Trophoblast cell (in vitro differentiated cells and primary cell): Measurements from ENCODE around the gene PCSK7.
"Not testable (repeated sequence)": the region's sequence is repeated elsewhere in the genome, so short reads cannot be mapped to it uniquely, and the experiment has no call there.

Experiments used
- DNase-seq, 2 donors: peaks; one replicate each; pipeline ENCODE4 v3.0.0-alpha.2; 2016
- H2AFZ ChIP-seq: 2 replicates; pipeline ENCODE4 v1.6.1; 2013; ENCODE audit warnings: low read length, moderate library complexity, mild to moderate bottlenecking; ENCODE audit not compliant: insufficient read depth, poor library complexity
- H2AK5ac ChIP-seq: 2 replicates; pipeline ENCODE4 v1.6.1; 2013; ENCODE audit warnings: mild to moderate bottlenecking, low read length
- H2BK120ac ChIP-seq: 2 replicates; pipeline ENCODE4 v1.6.1; 2013; ENCODE audit warnings: low read length, mild to moderate bottlenecking, moderate library complexity; ENCODE audit not compliant: insufficient read depth, poor library complexity
- H2BK12ac ChIP-seq: 2 replicates; pipeline ENCODE4 v1.6.1; 2013; ENCODE audit warnings: mild to moderate bottlenecking, low read length, moderate library complexity
- H2BK5ac ChIP-seq: 2 replicates; pipeline ENCODE4 v1.6.1; 2013; ENCODE audit warnings: low read length, low read depth, moderate library complexity, mild to moderate bottlenecking; ENCODE audit not compliant: poor library complexity
- H3K14ac ChIP-seq: 2 replicates; pipeline ENCODE4 v1.6.1; 2013; ENCODE audit warnings: mild to moderate bottlenecking, low read length
- H3K18ac ChIP-seq: 2 replicates; pipeline ENCODE4 v1.6.1; 2013; ENCODE audit warnings: mild to moderate bottlenecking, low read length
- H3K23ac ChIP-seq: 2 replicates; pipeline ENCODE4 v1.6.1; 2013; ENCODE audit warnings: low read length
- H3K27ac ChIP-seq: 2 replicates; pipeline ENCODE4 v1.5.1; 2013; ENCODE audit warnings: low read depth, mild to moderate bottlenecking, inconsistent platforms, low read length, moderate library complexity
- H3K27me3 ChIP-seq: 2 replicates; pipeline ENCODE4 v1.6.1; 2013; ENCODE audit warnings: inconsistent platforms, mild to moderate bottlenecking, low read length, moderate library complexity; ENCODE audit not compliant: insufficient read depth
- H3K36me3 ChIP-seq, 2 experiments: 1 replicate in 1 of 2; 2 replicates in 1 of 2; pipeline ENCODE4 v1.6.1; 2013; ENCODE audit warnings: low read length in 2 of 2, mild to moderate bottlenecking in 2 of 2, moderate library complexity in 1 of 2; ENCODE audit not compliant: insufficient read depth in 2 of 2, control insufficient read depth in 1 of 2
- H3K4ac ChIP-seq: 2 replicates; pipeline ENCODE4 v1.6.1; 2013; ENCODE audit warnings: low read depth, mild to moderate bottlenecking, low read length, moderate library complexity
- H3K4me1 ChIP-seq, 2 experiments: 1 replicate in 1 of 2; 2 replicates in 1 of 2; pipeline ENCODE4 v1.6.1; 2013; ENCODE audit warnings: low read length in 2 of 2, mild to moderate bottlenecking in 2 of 2, moderate library complexity in 1 of 2; ENCODE audit not compliant: insufficient read depth in 2 of 2, control insufficient read depth in 1 of 2
- H3K4me2 ChIP-seq: 2 replicates; pipeline ENCODE4 v1.6.1; 2013; ENCODE audit warnings: inconsistent platforms, mild to moderate bottlenecking, low read length, moderate library complexity
- H3K4me3 ChIP-seq: 2 replicates; pipeline ENCODE4 v1.5.1; 2013; ENCODE audit warnings: mild to moderate bottlenecking, low read depth, low read length, inconsistent platforms
- H3K79me1 ChIP-seq: one replicate; pipeline ENCODE4 v1.6.1; 2013; ENCODE audit warnings: low read length
- H3K79me2 ChIP-seq: 2 replicates; pipeline ENCODE4 v1.6.1; 2013; ENCODE audit warnings: low read length, mild to moderate bottlenecking; ENCODE audit not compliant: control insufficient read depth, insufficient read depth, poor library complexity
- H3K9ac ChIP-seq: 2 replicates; pipeline ENCODE4 v1.6.1; 2013; ENCODE audit warnings: mild to moderate bottlenecking, low read length
- H3K9me3 ChIP-seq: 2 replicates; pipeline ENCODE4 v1.6.1; 2013; ENCODE audit warnings: low read depth, mild to moderate bottlenecking, control low read depth, inconsistent platforms, low read length; ENCODE audit not compliant: insufficient read depth
- H4K12ac ChIP-seq: 2 replicates; pipeline ENCODE4 v1.6.1; 2013; ENCODE audit warnings: low read depth, mild to moderate bottlenecking, low read length, moderate library complexity
- H4K8ac ChIP-seq: 2 replicates; pipeline ENCODE4 v1.6.1; 2013; ENCODE audit warnings: low read depth, mild to moderate bottlenecking, low read length, moderate library complexity
- H4K91ac ChIP-seq: one replicate; pipeline ENCODE4 v1.6.1; 2013; ENCODE audit warnings: low read depth, mild to moderate bottlenecking, low read length, moderate library complexity
- WGBS: extraction: QIAGEN DNeasy Blood & Tissue Kit; methylation state at CpG from one replicate; pipeline ENCODE4 v1.1.7; 2013; ENCODE audit warnings: missing lambda C conversion rate; ENCODE audit not compliant: insufficient read length, insufficient coverage; ENCODE audit errors: extremely low coverage; 5-methylcytosine and 5-hydroxymethylcytosine counted together

The PCSK7 gene

GRCh38 chr11:117265745-117266144 is 33.9 kb upstream of the PCSK7 start:
- H3K4ac ChIP-seq = no peak overlapping the region
- no peaks in the 10 kb centered on the region for H3K9me3 ChIP-seq
- H2BK5ac ChIP-seq = no peak overlapping the region
- peaks cover 0 to 13% of the 10 kb centered on the region in 2 experiments for H3K36me3 ChIP-seq
- peaks cover 4% of the 10 kb centered on the region for H3K79me1 ChIP-seq
- no peak overlapping the region for H3K4me3 ChIP-seq
- no peak overlapping the region for H2AFZ ChIP-seq
- H4K12ac ChIP-seq = no peak overlapping the region
- no peak overlapping the region for H3K4me2 ChIP-seq
- H3K18ac ChIP-seq = no peak overlapping the region
- no peak overlapping the region for H3K14ac ChIP-seq
- H2BK120ac ChIP-seq = no peak overlapping the region
- no peak overlapping the region for H3K9ac ChIP-seq
- DNase-seq = no peak
- no CpG with 5 or more reads among the region's 2 CpGs for WGBS
- no peaks in the 10 kb centered on the region for H3K27me3 ChIP-seq
- H3K79me2 ChIP-seq = no peaks in the 10 kb centered on the region
- H2BK12ac ChIP-seq = no peak overlapping the region
- H4K91ac ChIP-seq = no peak overlapping the region
- H3K23ac ChIP-seq = no peak overlapping the region
- H3K27ac ChIP-seq = no peak overlapping the region
- no peak overlapping the region for H4K8ac ChIP-seq
- H2AK5ac ChIP-seq = no peak overlapping the region
- H3K4me1 ChIP-seq = peaks cover 8 to 9% of the 10 kb centered on the region in 2 experiments

- H4K8ac ChIP-seq, H3K9ac ChIP-seq, H3K27ac ChIP-seq, H3K79me1 ChIP-seq, H2AK5ac ChIP-seq, DNase-seq, H3K4me3 ChIP-seq, H3K27me3 ChIP-seq, H3K18ac ChIP-seq, H3K79me2 ChIP-seq, H2BK120ac ChIP-seq, H2BK5ac ChIP-seq, H3K4me2 ChIP-seq, H4K12ac ChIP-seq, H2BK12ac ChIP-seq, H3K4ac ChIP-seq, H2AFZ ChIP-seq, H3K14ac ChIP-seq, H3K9me3 ChIP-seq, H4K91ac ChIP-seq, H3K23ac ChIP-seq, H3K4me1 ChIP-seq: not testable (repeated sequence)
- WGBS = no CpG with 5 or more reads among the region's 7 CpGs
- H3K36me3 ChIP-seq = peaks cover 2 to 16% of the 10 kb centered on the region in 2 experiments
These were observed 32.9 kb upstream of the PCSK7 start for GRCh38 chr11:117264624-117265323.

GRCh38 chr11:117259417-117259816 is 27.5 kb upstream of the PCSK7 start:
- Histone ChIP-seq H2BK12ac (no peak overlapping the region), H3K79me1 (no peaks in the 10 kb centered on the region), H4K8ac (no peak overlapping the region), H3K4me2 (no peak overlapping the region), H4K12ac (no peak overlapping the region), H2AK5ac (no peak overlapping the region), H3K27me3 (no peaks in the 10 kb centered on the region), H3K36me3 (peaks cover 5 to 11% of the 10 kb centered on the region in 2 experiments), H3K9me3 (no peaks in the 10 kb centered on the region), H2AFZ (no peak overlapping the region), H3K14ac (no peak overlapping the region), H4K91ac (no peak overlapping the region), H2BK120ac (no peak overlapping the region), H2BK5ac (no peak overlapping the region), H3K4me1 (no peaks in the 10 kb centered on the region), H3K23ac (no peak overlapping the region), H3K18ac (no peak overlapping the region), H3K9ac (no peak overlapping the region), H3K4ac (no peak overlapping the region), H3K4me3 (no peak overlapping the region), H3K27ac (no peak overlapping the region), H3K79me2 (no peaks in the 10 kb centered on the region)
- WGBS = no CpG with 5 or more reads among the region's 1 CpG
- no peak for DNase-seq

DNA sequence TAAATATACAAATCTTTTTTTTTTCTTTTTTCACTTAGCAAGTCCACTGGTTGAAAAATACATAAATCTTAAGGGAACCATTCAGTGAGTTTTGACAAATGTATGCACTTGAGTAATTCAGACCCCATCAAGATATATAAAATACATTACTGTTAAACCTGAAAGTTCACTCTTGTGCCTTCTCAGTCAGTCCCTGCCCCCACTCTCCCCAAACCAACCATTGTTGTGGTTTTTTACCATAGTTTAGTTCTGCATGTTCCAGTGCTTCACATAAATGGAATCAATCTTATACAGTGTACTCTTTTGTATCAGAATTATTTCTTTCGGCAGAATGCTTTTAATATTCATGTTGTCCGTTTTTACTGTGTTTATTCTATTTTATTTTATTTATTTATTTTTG is 26.7 kb upstream of the PCSK7 start:
- no CpG with 5 or more reads among the region's 2 CpGs for WGBS

More for the DNA sequence above, 26.7 kb upstream of the PCSK7 start:
- Histone ChIP-seq H3K27ac (no peak overlapping the region), H4K8ac (no peak overlapping the region), H3K14ac (no peak overlapping the region), H3K36me3 (peaks cover 8 to 13% of the 10 kb centered on the region in 2 experiments), H2BK5ac (no peak overlapping the region), H3K4ac (no peak overlapping the region), H3K4me1 (no peaks in the 10 kb centered on the region), H3K9ac (no peak overlapping the region), H4K12ac (no peak overlapping the region), H3K9me3 (no peaks in the 10 kb centered on the region), H3K79me2 (no peaks in the 10 kb centered on the region), H2BK12ac (no peak overlapping the region), H2AK5ac (no peak overlapping the region), H2AFZ (no peak overlapping the region), H3K4me3 (no peak overlapping the region), H3K23ac (no peak overlapping the region), H3K79me1 (no peaks in the 10 kb centered on the region), H4K91ac (no peak overlapping the region), H3K4me2 (no peak overlapping the region), H2BK120ac (no peak overlapping the region), H3K18ac (no peak overlapping the region), H3K27me3 (no peaks in the 10 kb centered on the region)
- DNase-seq = no peak
